AG04450 (cell line): Measurements from ENCODE around the gene RCAN2. TPM values are rescaled to one million over a fixed set of nuclear protein-coding genes. Genes with fewer than 3 reads are reported as not detected.

ENCODE experiments used
- CTCF ChIA-PET: fragments of 300-600, 350-600 bp; formaldehyde crosslinking; extraction: SDS; loops from one replicate; lab custom pipeline; 2022; ENCODE audit warnings: antibody characterized with exemption, inconsistent platforms; lab: Charles Lee
- POLR2A ChIA-PET: fragments of 350-600 bp; formaldehyde crosslinking; extraction: SDS; loops from one replicate; lab custom pipeline; 2021; ENCODE audit warnings: antibody characterized with exemption, inconsistent platforms; lab: Yijun Ruan, JAX
- DNase-seq: peaks from one replicate; pipeline ENCODE4 v3.0.0-alpha.2; 2011; ENCODE audit warnings: low read depth, low spot score
- H3K27ac ChIP-seq: one replicate; pipeline ENCODE4 v1.5.1; 2012; ENCODE audit warnings: low read depth, low read length, control low read depth
- H3K27me3 ChIP-seq: one replicate; pipeline ENCODE4 v1.6.0; 2012; ENCODE audit warnings: low read length; ENCODE audit not compliant: control insufficient read depth, insufficient read depth
- H3K4me3 ChIP-seq: 2 replicates; pipeline ENCODE4 v1.5.1; 2011; ENCODE audit warnings: mild to moderate bottlenecking, low read depth, low read length, control low read depth
- H3K9me3 ChIP-seq: 2 replicates; pipeline ENCODE4 v1.5.1; 2012; ENCODE audit warnings: low read length; ENCODE audit not compliant: control insufficient read depth, insufficient read depth
- polyA plus RNA-seq: library from polyadenylated mRNA; depleted of rRNA; stranded (reverse); fragments of >200 nt; gene quantifications from 2 replicates; pipeline ENCODE4 v1.2.3, GENCODE V29; 2011
- TF ChIP-seq, protein P1 (sequence below): IDR thresholded peaks from 2 replicates; pipeline ENCODE4 v1.5.1; 2011; ENCODE audit warnings: low read depth, low read length, control low read depth, inconsistent platforms

RCAN2 gene
- polyA plus RNA-seq, 1 experiment, result 0.11 TPM

DNA sequence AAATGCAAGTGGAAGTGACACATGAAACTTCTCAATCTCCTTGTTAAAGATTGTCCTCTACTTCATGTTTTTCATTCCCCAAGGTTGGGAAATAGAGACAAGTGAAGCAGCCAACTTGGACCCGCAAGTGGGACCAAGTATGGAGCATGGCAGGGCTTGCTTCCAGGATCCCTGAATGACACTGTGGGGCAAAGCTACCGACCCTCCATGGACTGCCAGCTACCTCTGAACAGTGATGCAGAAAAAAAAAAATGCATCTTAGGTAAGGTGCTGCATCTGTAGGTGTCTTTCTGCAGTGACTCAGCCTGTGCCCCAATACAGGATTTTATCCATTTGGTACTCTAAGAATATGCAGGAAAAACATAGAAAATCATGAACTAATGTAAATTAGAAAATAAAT lies 201.4 kb downstream of the RCAN2 start:
- CTCF ChIA-PET, result no interaction called here
- Histone ChIP-seq H3K4me3 (no peak overlapping the region), H3K27me3 (no peaks in the 10 kb centered on the region), H3K9me3 (no peaks in the 10 kb centered on the region), H3K27ac (no peak overlapping the region)
- no peak for DNase-seq
- TF ChIP-seq, protein P1, sequence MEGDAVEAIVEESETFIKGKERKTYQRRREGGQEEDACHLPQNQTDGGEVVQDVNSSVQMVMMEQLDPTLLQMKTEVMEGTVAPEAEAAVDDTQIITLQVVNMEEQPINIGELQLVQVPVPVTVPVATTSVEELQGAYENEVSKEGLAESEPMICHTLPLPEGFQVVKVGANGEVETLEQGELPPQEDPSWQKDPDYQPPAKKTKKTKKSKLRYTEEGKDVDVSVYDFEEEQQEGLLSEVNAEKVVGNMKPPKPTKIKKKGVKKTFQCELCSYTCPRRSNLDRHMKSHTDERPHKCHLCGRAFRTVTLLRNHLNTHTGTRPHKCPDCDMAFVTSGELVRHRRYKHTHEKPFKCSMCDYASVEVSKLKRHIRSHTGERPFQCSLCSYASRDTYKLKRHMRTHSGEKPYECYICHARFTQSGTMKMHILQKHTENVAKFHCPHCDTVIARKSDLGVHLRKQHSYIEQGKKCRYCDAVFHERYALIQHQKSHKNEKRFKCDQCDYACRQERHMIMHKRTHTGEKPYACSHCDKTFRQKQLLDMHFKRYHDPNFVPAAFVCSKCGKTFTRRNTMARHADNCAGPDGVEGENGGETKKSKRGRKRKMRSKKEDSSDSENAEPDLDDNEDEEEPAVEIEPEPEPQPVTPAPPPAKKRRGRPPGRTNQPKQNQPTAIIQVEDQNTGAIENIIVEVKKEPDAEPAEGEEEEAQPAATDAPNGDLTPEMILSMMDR, result no peak
- POLR2A ChIA-PET, result interaction anchor here (0.6 kb wide), 1 partner anchor 97 kb away, joined by 4 read pairs; no protein-coding TSS in a partner anchor

DNA sequence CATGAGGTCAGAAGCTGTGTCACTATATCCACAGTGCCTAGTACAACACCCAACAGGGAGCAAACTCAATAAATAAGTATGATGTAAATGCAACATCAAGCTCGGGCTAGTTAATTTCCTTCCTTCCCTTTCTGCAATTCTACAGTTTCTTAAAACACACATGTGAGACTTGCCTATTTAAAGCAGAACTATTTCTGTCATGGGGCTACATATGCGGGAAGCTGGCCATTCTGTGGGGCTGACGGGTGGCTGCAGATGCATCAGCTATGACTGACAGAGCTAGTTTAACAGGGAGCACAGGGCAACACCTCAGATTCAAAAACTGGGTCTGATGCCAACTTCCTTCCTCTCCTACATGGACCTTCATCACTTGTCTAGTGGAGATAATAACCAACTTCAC lies 202.4 kb downstream of the RCAN2 start:
- Histone ChIP-seq H3K4me3 (no peak overlapping the region), H3K27ac (no peak overlapping the region), H3K27me3 (no peaks in the 10 kb centered on the region), H3K9me3 (no peaks in the 10 kb centered on the region)
- ChIA-PET CTCF (no interaction called here), POLR2A (no interaction called here)
- TF ChIP-seq, protein P1, result no peak
- no peak for DNase-seq

DNA sequence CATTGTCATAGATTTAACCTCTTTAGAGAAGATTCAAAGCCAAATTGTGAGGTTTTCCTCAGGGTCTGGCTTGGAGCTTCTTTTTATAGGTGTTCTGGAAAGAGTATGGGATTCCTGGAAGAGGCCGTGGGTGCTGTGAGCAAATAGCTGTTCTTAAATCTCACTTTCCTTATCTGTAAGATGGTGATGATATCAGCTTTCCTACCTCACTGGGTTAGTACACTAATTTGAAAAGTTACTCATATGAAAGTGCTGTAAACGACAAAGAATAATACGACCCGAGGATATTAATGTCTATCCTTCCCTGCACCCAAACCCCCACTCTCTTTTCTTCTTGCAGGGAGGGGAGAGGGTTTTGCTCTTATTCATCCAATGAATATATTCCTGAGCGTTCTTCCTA lies 203.6 kb downstream of the RCAN2 start:
- CTCF ChIA-PET, result no interaction called here
- POLR2A ChIA-PET, result no interaction called here
- Histone ChIP-seq H3K27me3 (no peaks in the 10 kb centered on the region), H3K9me3 (no peaks in the 10 kb centered on the region), H3K27ac (no peak overlapping the region), H3K4me3 (no peak overlapping the region)
- no peak for DNase-seq
- TF ChIP-seq, protein P1, result no peak

DNA sequence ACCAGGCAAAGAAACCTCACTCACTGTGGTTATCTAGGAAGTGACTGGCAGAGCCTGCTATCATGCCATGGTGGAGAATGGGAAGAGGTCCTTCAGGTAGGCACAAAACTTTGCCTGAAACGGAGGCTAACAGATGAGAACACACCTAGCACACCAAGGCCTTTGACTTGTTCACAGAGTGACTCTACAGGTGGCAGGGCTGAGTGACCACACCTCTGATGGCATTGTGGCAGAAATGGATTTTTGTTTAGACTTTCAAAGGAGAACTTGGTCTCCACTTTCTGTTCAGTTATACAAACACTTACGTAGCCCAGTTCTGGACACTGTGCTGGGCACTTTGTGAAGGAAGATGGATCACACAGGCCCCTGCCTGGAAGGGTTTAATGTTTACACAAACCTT lies 204.2 kb downstream of the RCAN2 start:
- TF ChIP-seq, protein P1, result no peak
- Histone ChIP-seq H3K9me3 (no peaks in the 10 kb centered on the region), H3K4me3 (no peak overlapping the region), H3K27me3 (no peaks in the 10 kb centered on the region), H3K27ac (no peak overlapping the region)
- POLR2A ChIA-PET, result no interaction called here
- DNase-seq, result no peak
- CTCF ChIA-PET, result no interaction called here

GRCh38 chr6:46284475-46284874 lies 206.8 kb downstream of the RCAN2 start:
- DNase-seq, result no peak
- Histone ChIP-seq H3K27me3 (no peaks in the 10 kb centered on the region), H3K9me3 (no peaks in the 10 kb centered on the region), H3K27ac (no peak overlapping the region), H3K4me3 (no peak overlapping the region)
- POLR2A ChIA-PET, result no interaction called here
- CTCF ChIA-PET, result no interaction called here
- TF ChIP-seq, protein P1, result no peak
